Prostate gland (tissue), 2 donors: ENCODE results near the gene PPM1K.

Experiments used
- CTCF ChIP-seq, 4 experiments: fragments of 200-600 bp in 2 of 4; fragments of 450-650 bp in 2 of 4; sonication (generic) in 2 of 4; IDR thresholded peaks; 1 replicate in 3 of 4; 2 replicates in 1 of 4; pipeline ENCODE4 v1.5.1; 2016 to 2019; ENCODE audit warnings: antibody characterized with exemption in 4 of 4, mild to moderate bottlenecking in 2 of 4, moderate library complexity in 2 of 4
- POLR2AphosphoS5 ChIP-seq: sonication (generic); formaldehyde crosslinking; IDR thresholded peaks from one replicate; pipeline ENCODE4 v1.6.1; 2017; ENCODE audit warnings: antibody characterized with exemption

GRCh38 chr4:88295656-88296055, 11.3 kb upstream of the PPM1K start:
- TF ChIP-seq CTCF (IDR thresholded peaks at IDR 0.05) (no peak), POLR2AphosphoS5 (no peak)
